HG03521 (cell line): ENCODE data around the gene DBT.
"Not testable (repeated sequence)": the region's sequence is repeated elsewhere in the genome, so short reads cannot be mapped to it uniquely, and the experiment has no call there.

Source experiments
- ATAC-seq: cut with Tn5 transposase; IDR thresholded peaks from one replicate; pipeline ENCODE4 v1.9.1; 2021; ENCODE audit warnings: mild to moderate bottlenecking, moderate library complexity; ENCODE audit not compliant: unreplicated experiment

DBT gene

DNA sequence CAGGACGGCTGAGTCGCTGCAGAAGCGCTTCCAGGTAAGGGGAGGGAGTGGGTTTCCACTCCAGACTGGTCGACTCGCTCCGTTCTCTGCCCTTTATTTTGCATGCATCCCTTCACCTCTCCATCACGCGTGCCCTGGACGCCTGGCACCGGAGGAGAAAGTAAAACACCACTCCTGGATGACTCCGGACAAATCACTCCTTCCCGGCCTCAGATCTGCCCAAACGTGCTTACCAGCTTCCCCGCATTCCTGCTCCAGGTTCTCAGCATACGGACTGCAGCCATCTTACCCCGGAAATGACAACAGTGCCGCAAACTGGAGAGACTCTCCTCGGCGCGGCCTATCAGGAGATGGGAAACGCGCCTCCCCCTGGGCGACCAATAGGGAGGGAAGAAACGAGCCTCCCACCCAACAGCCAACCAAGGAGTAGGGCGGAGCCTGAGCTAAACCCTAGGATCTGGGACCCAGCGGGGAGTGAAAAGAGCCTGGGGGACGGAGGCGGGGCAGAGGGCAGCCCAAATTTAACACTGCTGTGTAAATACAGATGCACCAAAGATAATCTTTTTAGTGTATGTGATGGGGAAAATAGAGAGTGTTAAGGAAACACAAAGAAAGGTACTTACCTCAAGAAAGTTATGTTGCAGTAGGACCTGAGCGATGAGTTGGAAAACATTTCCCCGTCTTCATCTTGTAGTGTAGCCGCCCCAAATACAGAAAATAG, at the start of gene DBT:
Gene DBT (minus strand): TSS at position 298 of the 721 bp plus-strand sequence. CDS start 14 bp downstream, at position 284.
- ATAC-seq = peak; percentile 100

DNA sequence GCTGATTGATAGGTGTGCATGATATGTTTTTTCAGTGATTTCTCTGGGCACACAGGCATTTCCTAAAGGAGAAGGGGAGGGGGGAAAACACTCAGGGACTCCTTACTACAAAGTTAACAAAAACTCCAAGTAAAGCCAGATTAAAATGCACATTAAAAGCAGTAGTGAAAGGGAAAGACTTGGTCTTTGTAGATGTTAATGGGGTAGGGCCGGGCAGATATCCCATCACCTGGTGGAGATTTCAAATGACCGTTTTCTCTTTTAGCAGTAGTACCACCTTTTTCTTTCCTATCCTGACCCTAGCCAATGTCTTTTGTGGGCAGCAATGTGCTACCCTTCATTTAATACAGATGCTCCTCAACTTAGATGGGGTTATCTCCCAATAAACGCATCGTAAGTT, 48.9 kb upstream of the DBT start:
- ATAC-seq = no peak

DNA sequence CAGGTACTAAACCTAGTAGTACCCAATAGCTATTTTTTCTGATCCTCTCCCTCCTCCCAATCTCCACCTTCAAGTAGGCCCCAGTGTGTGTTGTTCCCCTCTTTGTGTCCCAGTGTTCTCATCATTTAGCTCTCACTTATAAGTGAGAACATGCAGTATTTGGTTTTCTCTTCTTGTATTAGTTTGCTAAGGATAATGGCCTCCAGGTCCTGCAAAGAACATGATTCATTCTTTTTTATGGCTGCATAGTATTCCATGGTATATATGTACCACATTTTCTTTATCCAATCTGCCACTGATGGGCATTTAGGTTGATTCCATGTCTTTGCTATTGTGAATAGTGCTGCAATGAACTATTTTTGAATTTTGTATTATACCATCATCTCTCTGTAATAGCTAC, 47.4 kb upstream of the DBT start:
- not testable (repeated sequence) for ATAC-seq

DNA sequence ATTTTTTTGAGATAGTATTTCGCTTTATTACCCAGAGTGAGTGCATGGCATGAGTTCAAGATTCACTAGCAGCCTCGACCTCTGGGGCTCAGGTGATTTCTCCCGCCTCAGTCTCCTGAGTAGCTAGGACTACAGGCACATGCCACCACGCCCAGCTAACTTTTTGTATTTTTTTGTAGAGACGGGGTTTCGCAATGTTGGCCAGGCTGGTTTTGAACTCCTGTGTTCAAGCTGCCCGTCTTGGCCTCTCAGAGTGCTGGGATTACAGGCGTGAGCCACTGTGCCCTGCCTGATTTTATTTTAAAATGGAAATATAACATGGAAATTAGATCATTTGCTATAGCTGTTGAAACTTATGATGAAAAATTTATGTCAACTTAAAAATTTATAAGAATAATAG, 46.5 kb upstream of the DBT start:
- no peak for ATAC-seq

DNA sequence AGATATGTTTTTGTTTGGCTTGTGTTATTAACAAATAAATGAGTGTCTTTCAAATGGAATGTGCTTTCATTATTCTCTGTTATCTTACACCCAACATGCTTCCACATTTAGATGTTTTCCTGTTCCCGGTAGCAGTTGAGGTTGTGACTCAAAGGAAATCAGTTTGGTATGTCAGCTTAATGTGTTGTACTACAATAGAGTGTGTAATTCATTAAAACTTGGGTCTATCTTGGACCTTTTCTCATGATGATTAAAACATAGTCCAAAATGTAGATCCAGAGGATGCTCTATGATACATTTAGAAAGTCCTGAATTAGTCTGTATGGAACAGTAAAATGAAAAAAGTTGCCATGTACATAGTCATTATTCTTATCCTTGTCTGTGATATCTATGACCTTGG, 43.1 kb upstream of the DBT start:
- no peak for ATAC-seq

DNA sequence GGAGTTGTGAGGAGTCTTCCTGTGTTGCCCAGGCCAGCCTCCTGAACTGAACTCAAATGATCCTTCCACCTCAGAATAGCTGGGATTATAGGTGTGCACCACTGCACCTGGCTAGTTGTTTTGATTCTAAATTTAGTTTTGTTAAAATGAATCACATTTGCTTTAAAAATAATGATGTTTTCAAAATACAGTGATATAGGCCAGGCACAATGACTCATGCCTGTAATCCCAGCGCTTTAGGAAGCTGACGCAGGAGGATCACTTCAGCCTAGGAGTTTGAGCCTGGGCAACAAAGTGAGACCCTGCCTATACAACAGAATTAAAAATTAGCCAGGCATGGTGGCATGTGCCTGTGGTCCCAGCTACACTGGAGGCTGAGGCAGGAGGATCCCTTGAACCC, 40.7 kb upstream of the DBT start:
- no peak for ATAC-seq

DNA sequence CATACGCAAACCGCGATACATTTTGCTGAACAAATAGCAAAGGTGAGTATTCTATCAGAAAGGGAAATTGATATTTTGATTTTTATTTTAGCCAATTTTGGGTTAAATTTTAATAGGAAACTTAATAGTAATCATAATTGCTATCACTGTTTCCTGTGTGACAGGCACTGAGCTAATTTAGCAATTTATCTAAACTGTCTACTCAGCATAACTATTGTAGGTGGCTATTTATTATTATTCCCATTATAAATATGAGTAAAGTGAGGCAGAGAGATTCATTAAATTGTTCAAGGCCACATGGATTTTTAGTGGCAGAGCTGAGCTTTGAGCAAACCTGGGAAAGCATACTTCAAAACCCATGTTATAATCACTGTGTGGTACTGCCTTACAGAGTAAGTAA, 37.5 kb upstream of the DBT start:
- no peak for ATAC-seq

DNA sequence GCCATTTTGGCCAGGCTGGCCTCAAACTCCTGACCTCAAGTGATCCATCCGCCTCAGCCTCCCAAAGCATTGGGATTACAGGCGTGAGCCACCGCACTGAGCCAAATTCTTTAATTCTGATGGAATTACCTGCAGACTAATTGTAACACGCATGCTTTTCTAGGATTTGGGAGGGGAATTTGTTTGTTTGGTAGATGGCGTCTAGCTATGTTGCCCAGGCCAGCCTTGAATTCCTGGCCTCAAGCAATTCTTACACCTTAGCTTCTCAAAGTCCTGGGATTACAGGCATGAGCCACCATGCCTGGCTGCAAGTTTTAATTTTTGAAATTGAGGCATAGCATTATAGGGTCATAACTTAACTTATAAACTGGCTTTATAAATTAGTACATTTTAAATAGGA, 35.0 kb upstream of the DBT start:
- ATAC-seq = no peak

DNA sequence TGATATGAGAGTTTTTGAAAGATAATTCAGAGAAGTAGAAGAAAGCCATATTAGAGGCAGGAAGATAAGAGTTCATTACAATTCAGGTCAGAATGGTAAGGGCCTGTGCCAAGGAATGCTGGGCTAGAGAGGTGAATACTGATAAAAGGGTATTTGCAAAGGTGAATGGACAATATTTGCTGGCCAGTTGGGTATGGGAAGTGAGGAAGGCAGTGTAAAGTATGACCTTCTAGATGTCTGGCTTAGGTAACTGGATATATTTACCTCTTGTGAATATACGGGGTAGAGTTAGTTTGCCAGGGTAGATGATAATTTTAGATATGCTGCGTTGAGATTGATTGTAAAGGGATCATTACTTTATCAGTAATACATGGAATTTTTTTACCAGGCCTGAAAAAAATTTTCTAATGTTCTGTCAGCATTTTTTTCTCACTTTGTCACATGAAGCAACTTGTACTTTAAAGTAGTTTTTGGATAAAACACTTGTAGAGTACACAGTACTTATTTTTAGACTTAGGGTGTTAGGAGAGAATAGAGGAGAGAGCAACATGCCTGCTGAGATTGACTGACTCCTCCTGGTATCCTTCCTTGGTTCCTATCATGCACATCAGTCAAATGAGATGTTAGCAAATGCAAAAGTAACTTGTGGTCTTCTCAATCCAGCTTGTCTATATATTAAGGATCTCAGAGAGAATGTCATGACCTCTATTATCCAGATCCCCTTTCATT, 30.5 kb upstream of the DBT start:
- no peak for ATAC-seq

DNA sequence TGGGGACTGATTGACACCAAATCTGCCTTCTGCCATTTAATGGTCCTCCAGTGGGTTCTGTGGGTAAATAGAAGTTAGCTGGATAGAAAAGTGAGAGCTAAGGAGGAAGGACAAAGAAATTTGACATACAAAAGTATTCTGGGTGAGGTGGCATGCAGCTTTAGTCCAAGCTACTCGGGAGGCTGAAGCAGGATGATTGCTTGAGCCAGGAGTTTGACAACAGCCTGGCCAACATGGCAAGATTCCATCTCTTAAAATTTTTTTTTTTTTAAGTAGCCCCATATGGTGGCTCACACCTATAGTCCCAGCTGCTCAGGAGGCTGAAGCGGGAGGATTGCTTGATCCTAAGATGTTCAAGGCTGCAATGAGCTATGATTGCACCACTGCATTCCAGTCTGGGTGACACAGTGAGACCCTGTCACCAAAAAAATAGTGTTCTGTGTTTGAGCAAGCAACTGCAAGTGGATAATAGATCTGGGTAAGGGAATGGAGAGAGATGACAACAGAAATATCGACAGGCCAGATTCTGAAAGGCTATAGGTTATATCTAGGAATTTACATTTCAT, 29.8 kb upstream of the DBT start:
- no peak for ATAC-seq

DNA sequence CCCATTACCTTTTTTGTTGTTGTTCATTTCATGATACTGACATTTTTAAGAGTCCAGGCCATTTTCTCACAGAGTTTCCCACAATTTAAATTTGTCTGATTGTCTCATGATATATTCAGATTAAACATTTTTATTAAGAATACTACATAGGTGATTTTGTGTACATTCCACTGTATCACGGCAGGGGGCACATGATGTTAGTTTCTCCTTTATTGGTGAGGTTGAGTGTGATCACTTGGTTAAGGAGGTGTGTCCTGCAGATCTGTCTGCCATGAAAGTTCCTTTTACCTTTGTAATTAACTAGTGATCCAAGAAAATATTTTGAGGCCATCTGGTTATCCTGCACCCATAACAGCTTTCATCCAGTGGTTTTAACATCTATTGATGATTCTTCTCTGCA, 28.2 kb upstream of the DBT start:
- ATAC-seq = no peak

DNA sequence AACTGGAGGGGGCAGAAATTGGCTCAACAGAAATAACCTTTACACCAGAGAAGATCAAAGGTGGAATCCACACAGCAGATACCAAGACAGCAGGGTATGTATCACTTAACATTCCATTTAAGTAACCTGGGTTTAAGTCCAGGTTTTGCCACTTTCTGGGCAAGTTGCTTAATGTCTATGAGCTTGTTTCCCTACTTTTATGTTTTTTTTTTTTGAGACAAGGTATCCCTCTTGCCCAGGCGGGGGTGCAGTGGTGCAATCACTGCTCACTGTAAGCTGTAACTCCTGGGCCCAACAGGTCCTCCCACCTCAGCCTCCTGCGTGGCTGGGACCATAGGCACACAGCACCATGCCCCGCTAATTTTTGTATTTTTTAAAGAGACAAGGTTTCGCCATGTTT, 18.6 kb upstream of the DBT start:
- ATAC-seq = no peak

DNA sequence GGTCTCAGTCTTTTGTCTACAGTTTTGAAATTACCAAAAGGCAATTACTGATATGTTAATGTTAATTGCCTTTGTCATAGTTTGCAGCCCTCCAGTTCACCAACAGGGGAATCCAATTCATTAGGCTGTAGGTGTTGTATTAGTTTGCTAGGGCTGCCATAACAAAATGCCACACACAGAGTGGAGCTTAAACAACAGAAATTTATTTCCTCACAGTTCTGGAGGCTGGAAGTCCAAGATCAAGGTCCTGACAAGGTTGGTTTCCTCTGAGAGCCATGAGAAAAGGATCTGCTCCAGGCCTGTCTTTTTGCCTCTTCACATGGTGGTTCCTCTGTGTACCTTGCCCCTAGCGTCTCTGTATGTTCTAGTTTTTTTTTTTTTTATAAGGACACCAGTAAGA, 17.6 kb upstream of the DBT start:
- ATAC-seq = no peak

DNA sequence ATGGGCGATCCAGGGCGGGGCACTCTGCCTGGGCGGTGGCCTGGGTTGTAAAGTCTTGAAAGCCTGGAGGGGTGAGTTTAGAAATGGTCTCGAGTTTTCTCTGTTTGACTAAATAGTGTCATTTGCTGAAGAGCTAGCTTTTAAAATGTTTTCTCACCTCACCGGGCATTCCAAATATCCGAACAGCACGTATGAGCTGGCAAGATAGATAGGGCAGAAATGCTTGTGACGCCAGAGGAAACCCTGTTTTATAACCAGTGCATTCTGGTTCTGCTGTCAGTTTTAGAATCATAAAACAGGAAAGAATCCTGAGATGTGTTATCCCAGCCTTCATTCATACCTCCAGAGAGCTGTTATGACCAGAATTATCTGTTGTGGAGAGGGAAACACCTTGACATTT, 17.1 kb upstream of the DBT start:
- ATAC-seq = peak; percentile 13

DNA sequence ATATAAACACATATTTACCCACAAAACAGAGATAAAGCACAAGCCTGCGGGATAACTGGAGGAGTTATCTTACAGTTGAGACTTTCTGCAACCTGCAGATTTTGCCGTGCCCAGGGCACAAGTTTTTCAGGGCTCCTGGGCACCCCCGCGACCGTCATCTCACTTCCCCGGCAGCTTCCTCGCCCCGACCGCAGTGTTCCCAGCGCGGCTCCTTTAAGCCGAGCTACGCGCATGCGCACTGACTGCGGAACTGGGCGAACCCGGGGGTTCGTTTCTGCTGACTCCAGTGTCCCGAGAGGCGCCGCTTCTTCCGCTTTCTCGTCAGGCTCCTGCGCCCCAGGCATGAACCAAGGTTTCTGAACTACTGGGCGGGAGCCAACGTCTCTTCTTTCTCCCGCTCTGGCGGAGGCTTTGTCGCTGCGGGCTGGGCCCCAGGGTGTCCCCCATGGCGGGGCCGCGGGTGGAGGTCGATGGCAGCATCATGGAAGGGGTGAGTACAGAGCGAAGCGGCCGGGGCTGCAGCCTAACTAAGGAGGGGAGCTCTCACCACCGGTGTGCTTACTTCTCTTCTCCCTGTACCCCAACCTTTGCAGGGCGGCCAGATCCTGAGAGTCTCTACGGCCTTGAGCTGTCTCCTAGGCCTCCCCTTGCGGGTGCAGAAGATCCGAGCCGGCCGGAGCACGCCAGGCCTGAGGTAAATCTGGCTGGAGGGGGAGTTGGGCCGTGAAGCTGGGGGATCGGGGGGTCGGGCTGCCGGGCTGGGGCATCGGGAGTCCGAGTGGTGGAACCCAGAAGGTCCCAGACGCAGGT, 16.5 kb upstream of the DBT start, which contains the start of gene RTCA:
Gene RTCA (plus strand): TSS at position 286 of the 810 bp plus-strand sequence. CDS start 160 bp downstream, at position 446.
- peak; percentile 93 for ATAC-seq

DNA sequence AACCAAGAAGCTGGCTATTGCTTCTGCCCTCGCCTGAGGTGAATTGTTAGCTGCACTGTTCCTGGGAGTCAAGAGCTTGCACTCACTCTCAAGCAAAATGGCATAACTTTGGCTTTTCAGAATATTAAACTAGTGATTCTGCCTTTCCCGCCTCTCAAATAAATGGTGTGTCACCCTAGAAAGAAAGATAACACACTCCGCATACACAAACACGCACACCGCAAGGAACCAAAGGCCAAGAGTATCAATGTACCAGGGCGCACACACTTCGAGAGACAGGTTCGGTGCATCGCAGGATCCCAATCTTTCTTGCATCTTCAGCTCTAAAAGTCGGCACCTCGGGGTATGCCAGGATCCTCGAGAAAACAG, 15.9 kb upstream of the DBT start:
- ATAC-seq = peak; percentile 24

DNA sequence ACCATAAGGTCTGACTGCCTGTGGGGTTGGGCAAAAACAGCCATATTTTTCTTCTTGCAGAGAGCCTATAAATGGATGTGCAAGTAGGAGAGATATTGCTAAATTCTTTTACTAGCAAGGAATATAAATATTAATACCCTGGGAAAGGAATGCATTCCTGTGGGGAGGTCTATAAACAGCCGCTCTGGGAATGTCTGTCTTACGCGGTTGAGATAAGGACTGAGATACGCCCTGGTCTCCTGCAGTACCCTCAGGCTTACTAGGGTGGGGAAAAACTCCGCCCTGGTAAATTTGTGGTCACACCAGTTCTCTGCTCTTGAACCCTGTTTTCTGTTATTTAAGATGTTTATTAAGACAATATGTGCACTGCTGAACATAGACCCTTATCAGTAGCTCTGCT, 14.4 kb upstream of the DBT start:
- ATAC-seq = not testable (repeated sequence)

DNA sequence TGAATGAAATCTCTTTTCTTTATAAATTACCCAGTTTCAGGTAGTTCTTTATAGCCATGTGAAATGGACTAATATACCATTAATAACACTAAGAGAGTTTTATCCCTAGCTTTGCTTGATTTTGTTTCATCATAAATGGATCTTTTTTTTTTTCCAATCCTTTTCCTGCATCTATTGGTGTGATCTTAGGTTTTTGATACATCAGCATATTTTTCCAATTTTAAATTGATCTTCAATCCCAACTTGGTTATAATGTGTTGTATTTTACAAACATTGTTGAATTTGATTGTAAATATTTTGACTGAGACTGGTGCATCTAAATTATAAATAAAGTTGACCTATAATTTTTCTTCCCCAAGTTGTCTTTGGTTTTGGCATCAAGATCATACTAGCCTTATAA, 12.1 kb upstream of the DBT start:
- no peak for ATAC-seq

DNA sequence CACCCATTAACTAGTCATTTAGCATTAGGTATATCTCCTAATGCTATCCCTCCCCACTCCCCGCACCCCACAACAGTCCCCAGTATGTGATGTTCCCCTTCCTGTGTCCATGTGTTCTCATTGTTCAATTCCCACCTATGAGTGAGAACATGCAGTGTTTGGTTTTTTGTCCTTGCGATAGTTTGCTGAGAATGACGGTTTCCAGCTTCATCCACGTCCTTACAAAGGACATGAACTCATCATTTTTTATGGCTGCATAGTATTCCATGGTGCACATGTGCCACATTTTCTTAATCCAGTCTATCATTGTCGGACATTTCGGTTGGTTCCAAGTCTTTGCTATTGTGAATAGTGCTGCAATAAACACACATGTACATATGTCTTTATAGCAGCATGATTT, 8.8 kb upstream of the DBT start:
- ATAC-seq = not testable (repeated sequence)

DNA sequence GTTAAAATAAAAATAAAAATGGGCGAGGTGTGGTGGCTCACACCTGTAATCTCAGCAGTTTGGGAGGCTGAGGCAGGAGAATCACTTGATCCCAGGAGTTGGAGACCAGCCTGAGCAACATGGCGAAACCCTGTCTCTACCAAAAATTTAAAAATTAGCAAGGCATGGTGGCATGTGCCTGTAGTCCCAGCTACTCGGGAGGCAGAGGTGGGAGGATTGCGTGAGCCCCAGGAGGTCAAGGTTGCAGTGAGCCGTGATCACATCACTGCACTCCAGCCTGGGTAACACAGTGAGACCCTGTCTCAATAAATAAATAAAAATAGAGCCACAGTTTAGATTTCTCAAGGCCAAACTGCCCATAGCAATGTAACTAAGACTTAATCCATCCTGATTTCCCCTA, 6.6 kb upstream of the DBT start:
- ATAC-seq = not testable (repeated sequence)

DNA sequence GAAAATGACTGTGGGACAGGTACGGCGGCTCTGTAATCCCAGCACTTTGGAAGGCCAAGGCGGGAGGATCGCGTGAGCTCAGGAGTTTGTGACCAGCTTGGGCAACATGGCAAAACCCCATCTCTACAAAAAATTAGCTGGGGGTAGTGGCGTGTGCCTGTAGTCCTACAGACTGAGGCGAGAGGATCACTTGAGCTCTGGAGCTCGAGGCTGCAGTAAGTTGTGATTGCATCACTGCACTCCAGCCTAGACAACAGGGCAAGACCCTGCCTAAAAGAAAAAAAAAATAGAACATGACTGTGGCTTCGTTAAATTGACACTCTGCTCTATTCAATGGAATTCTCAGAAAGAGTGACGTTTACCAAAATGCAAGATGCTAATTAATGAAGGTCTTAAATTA, 3.9 kb upstream of the DBT start:
- no peak for ATAC-seq
